K562 (cell line): ENCODE results near the gene NR2C2AP. TPM values are rescaled to one million over a fixed set of nuclear protein-coding genes. Genes with fewer than 3 reads are reported as not detected.

Source experiments
- ATAC-seq: fragments of 200-7000 bp; cut with Tn5 transposase; 3 replicates; pipeline ENCODE4 v1.9.1; 2020; ENCODE audit warnings: moderate library complexity
- BruUV-seq: library from RNA; stranded (reverse); fragments of 400-500 nt; replicated peaks from 2 replicates; lab custom pipeline; 2021; lab: Mats Ljungman, UMichigan
- CTCF ChIA-PET: fragments of 300-600 bp; formaldehyde crosslinking; extraction: SDS; loops from one replicate; lab custom pipeline; 2021; ENCODE audit warnings: low intra/inter-chr PET ratio; lab: Yijun Ruan, JAX
- POLR2A ChIA-PET: fragments of 300-600, 350-650 bp; sonication (Branson Sonifier 250); formaldehyde crosslinking; extraction: SDS; loops from one replicate; lab custom pipeline; 2021; ENCODE audit warnings: antibody characterized with exemption, inconsistent platforms; lab: Yijun Ruan, JAX
- DNase-seq, 4 experiments: peaks; one replicate each; pipeline versions ENCODE4 v3.0.0 to v3.0.0-alpha.2; 2011 to 2018; ENCODE audit warnings: low spot score in 3 of 4, mixed read lengths in 3 of 4; ENCODE audit errors: extremely low read depth in 1 of 4
- FAIRE-seq: peaks from 2 replicates; lab custom pipeline; 2011; peaks lifted over from hg19 to GRCh38; lab: Jason Lieb, UNC
- H2AFZ ChIP-seq: 2 replicates; pipeline ENCODE4 v1.6.0; 2011; ENCODE audit warnings: low read depth, low read length, control low read depth, inconsistent platforms
- H3K27ac ChIP-seq: fragments of 200-600 bp; 3 replicates; pipeline ENCODE4 v1.8.0; 2011; ENCODE audit warnings: low read depth, mild to moderate bottlenecking, control low read depth, inconsistent platforms, low read length, moderate library complexity, mixed read lengths; ENCODE audit errors: extremely low read depth
- H3K27me3 ChIP-seq, 2 experiments: fragments of 300-600 bp in 1 of 2; 2 replicates in 1 of 2; 3 replicates in 1 of 2; pipeline versions ENCODE4 v1.6.0 to v1.8.0; 2011; ENCODE audit warnings: inconsistent platforms in 2 of 2, low read length in 2 of 2, mild to moderate bottlenecking in 1 of 2, mixed read lengths in 1 of 2, moderate library complexity in 1 of 2; ENCODE audit not compliant: control insufficient read depth in 2 of 2, insufficient read depth in 2 of 2
- H3K36me3 ChIP-seq: fragments of 300-600 bp; 3 replicates; pipeline ENCODE4 v1.8.0; 2011; ENCODE audit warnings: mild to moderate bottlenecking, low read length, inconsistent platforms; ENCODE audit not compliant: control insufficient read depth, insufficient read depth
- H3K4me1 ChIP-seq, 2 experiments: fragments of 200-600 bp in 1 of 2; replicated peaks in 1 of 2; 2 replicates in 1 of 2; 3 replicates in 1 of 2; pipeline versions ENCODE4 v1.5.1 to v1.8.0; 2011; ENCODE audit warnings: inconsistent platforms in 2 of 2, low read length in 2 of 2, mild to moderate bottlenecking in 1 of 2, mixed read lengths in 1 of 2, moderate library complexity in 1 of 2; ENCODE audit not compliant: control insufficient read depth in 2 of 2, insufficient read depth in 2 of 2
- H3K4me2 ChIP-seq: 2 replicates; pipeline ENCODE4 v1.6.1; 2011; ENCODE audit warnings: low read length, control low read depth, inconsistent platforms, mixed read lengths; ENCODE audit not compliant: insufficient read depth
- H3K4me3 ChIP-seq: fragments of 200-600 bp; sonication (generic), shearing (Covaris generic); 2 replicates; pipeline ENCODE4 v1.5.1; 2016; ENCODE audit warnings: control low read depth, inconsistent platforms
- H3K79me2 ChIP-seq: fragments of 200-600 bp; 3 replicates; pipeline ENCODE4 v1.8.0; 2011; ENCODE audit warnings: low read length, inconsistent platforms; ENCODE audit not compliant: control insufficient read depth, insufficient read depth
- H3K9ac ChIP-seq, 2 experiments: 2 replicates each; pipeline versions ENCODE4 v1.6.0 to v1.6.1; 2011; ENCODE audit warnings: low read depth in 2 of 2, low read length in 2 of 2, control low read depth in 1 of 2, inconsistent platforms in 1 of 2, mild to moderate bottlenecking in 1 of 2, mixed read lengths in 1 of 2; ENCODE audit not compliant: insufficient read depth in 1 of 2
- H3K9me1 ChIP-seq: one replicate; pipeline ENCODE4 v1.6.0; 2011; ENCODE audit warnings: inconsistent platforms, mild to moderate bottlenecking, low read length, moderate library complexity; ENCODE audit not compliant: control insufficient read depth, insufficient read depth
- H3K9me3 ChIP-seq: replicated peaks from 2 replicates; pipeline ENCODE4 v1.5.1; 2011; ENCODE audit warnings: low read depth, low read length, inconsistent platforms; ENCODE audit not compliant: control insufficient read depth, insufficient read depth
- H4K20me1 ChIP-seq: replicated peaks from 2 replicates; pipeline ENCODE4 v1.6.1; 2011; ENCODE audit warnings: low read length, inconsistent platforms, mixed read lengths; ENCODE audit not compliant: control insufficient read depth, insufficient read depth
- CREM ChIP-seq: IDR thresholded peaks from 2 replicates; pipeline ENCODE4 v1.6.1; 2014; ENCODE audit warnings: antibody characterized with exemption, low read depth
- MAX ChIP-seq: sonication (generic); formaldehyde crosslinking; IDR thresholded peaks from 2 replicates; pipeline ENCODE4 v1.9.0; 2022; ENCODE audit warnings: mild to moderate bottlenecking, missing genetic modification reagents
- MAZ ChIP-seq, 2 experiments: fragments of 450-650 bp in 1 of 2; sonication (generic) in 1 of 2; formaldehyde crosslinking; IDR thresholded peaks in 1 of 2; conservative IDR thresholded peaks in 1 of 2; 2 replicates each; pipeline versions ENCODE4 v1.4.0 to v1.5.0; 2020; ENCODE audit warnings: mild to moderate bottlenecking in 1 of 2, missing genetic modification reagents in 1 of 2
- NFATC3 ChIP-seq: fragments of 450-650 bp; IDR thresholded peaks from 2 replicates; pipeline ENCODE4 v1.6.1; 2017; ENCODE audit warnings: mild to moderate bottlenecking
- NFIC ChIP-seq: fragments of 450-650 bp; IDR thresholded peaks from 2 replicates; pipeline ENCODE4 v1.6.1; 2017; ENCODE audit warnings: mild to moderate bottlenecking, inconsistent platforms
- RB1 ChIP-seq: fragments of 450-650 bp; IDR thresholded peaks from 2 replicates; pipeline ENCODE4 v1.6.1; 2017; ENCODE audit warnings: low read depth, mild to moderate bottlenecking
- SMC3 ChIP-seq: conservative IDR thresholded peaks from 2 replicates; pipeline ENCODE4 v1.6.1; 2011; ENCODE audit warnings: low read depth, low read length, improper control_type of control experiment; ENCODE audit not compliant: insufficient read depth
- SNIP1 ChIP-seq: fragments of 450-650 bp; IDR thresholded peaks from 2 replicates; pipeline ENCODE4 v1.7.1; 2017; ENCODE audit warnings: low read depth, mild to moderate bottlenecking
- TEAD4 ChIP-seq, 2 experiments: sonication (generic) in 1 of 2; formaldehyde crosslinking in 1 of 2; IDR thresholded peaks; 2 replicates each; pipeline versions ENCODE4 v1.6.1 to v1.8.0; 2012 to 2022; ENCODE audit warnings: borderline replicate concordance in 1 of 2, inconsistent platforms in 1 of 2, low read length in 1 of 2, mild to moderate bottlenecking in 1 of 2, missing genetic modification reagents in 1 of 2
- ZBTB33 ChIP-seq: sonication (generic); formaldehyde crosslinking; IDR thresholded peaks from 2 replicates; pipeline ENCODE4 v1.8.1; 2023; ENCODE audit warnings: mild to moderate bottlenecking, missing genetic modification reagents
- ZFX ChIP-seq: sonication (generic); formaldehyde crosslinking; IDR thresholded peaks from 2 replicates; pipeline ENCODE4 v1.8.0; 2022; ENCODE audit warnings: mild to moderate bottlenecking, missing genetic modification reagents, moderate library complexity
- WGBS: fragments of 100-300 bp; shearing (Covaris generic); methylation state at CpG from one replicate; pipeline ENCODE4 v1.1.6; 2016; ENCODE audit warnings: low coverage, mixed read lengths; ENCODE audit not compliant: insufficient coverage; ENCODE audit errors: missing lambda C conversion rate; 5-methylcytosine and 5-hydroxymethylcytosine counted together
- in situ Hi-C: fragments of 300-500 bp; cut with MboI; formaldehyde crosslinking; loops from 4 replicates; pipeline ENCODE4 v1.15.0; 2018; ENCODE audit warnings: inconsistent platforms, mixed read lengths
- intact Hi-C: fragments of 100-400 bp; cut with micrococcal nuclease; formaldehyde crosslinking; loops from 2 replicates; pipeline ENCODE4 v1.14.2; 2022
- polyA plus RNA-seq, 8 experiments: library from polyadenylated mRNA; depleted of rRNA in 4 of 8; stranded (reverse) in 5 of 8; unstranded in 3 of 8; fragments of >200 nt; fragmentation: Nextera tagmentation in 2 of 8; fragmentation: Illumina TruSeq in 1 of 8; extraction: Ambion mirVana in 2 of 8; extraction: Trizol in 1 of 8; gene quantifications; 2 replicates each; pipeline versions ENCODE4 v1.2.1 to v1.2.3, GENCODE V29; 2011 to 2014; ENCODE audit warnings: inconsistent platforms in 1 of 8, missing spikeins in 1 of 8
- total RNA-seq, 7 experiments: library from RNA; depleted of rRNA in 6 of 7; stranded (reverse); fragments of >200 nt in 6 of 7; fragmentation: Illumina TruSeq in 2 of 7; extraction: Trizol in 2 of 7; gene quantifications; 2 replicates each; pipeline versions ENCODE4 v1.2.1 to v1.2.3, GENCODE V29; 2011 to 2021; ENCODE audit warnings: low replicate concordance in 1 of 7

The NR2C2AP gene
- total and polyA plus RNA-seq, 9 of the 15 experiments (the other 6 are each of a cell fraction or from before 2014, with no cell fraction given), result 23.7 to 77.4 (median 32.4) TPM

GRCh38 chr19:19185853-19186740, 17.1 kb downstream of the NR2C2AP start:
- ChIA-PET CTCF (interaction anchor here (1.2 to 1.8 kb wide), 2 partner anchors 39 to 304 kb away, joined by 3 to 4 read pairs; no protein-coding TSS in a partner anchor), POLR2A (interaction anchor here (0.6 to 1.0 kb wide), 3 partner anchors 11 to 331 kb away, joined by 3 to 4 read pairs (median 3); no protein-coding TSS in a partner anchor)
- in situ Hi-C loops (no loop called here), intact Hi-C loops (loop anchor here (5.0 kb wide), 2 partner anchors 156 to 176 kb away; no protein-coding TSS in a partner anchor)
- H3K9me1 ChIP-seq, result no peaks in the 10 kb centered on the region
- H3K27me3 ChIP-seq, result no peaks in the 10 kb centered on the region
- no peaks in the 10 kb centered on the region; the same call in 1 of the 2 replicates for H3K9me3 ChIP-seq
- no peaks in the 10 kb centered on the region for H4K20me1 ChIP-seq
- ATAC-seq (peak; percentile 100), DNase-seq (peak; percentile 69 to 86 (median 76)), FAIRE-seq (peak; percentile 85)
- H3K4me2 ChIP-seq, result no peak overlapping the region
- peak overlapping the region; percentile 45; the same call in 1 of the 3 replicates for H3K27ac ChIP-seq
- H3K4me1 ChIP-seq, result peaks cover 2 to 15% of the 10 kb centered on the region in 2 experiments; a peak in 3 of 5 replicates
- BruUV-seq, result no TSS peak
- 59% methylated on average over 8 of the region's 9 CpGs for WGBS
- H3K79me2 ChIP-seq, result peaks cover 13% of the 10 kb centered on the region
- no peak overlapping the region for H2AFZ ChIP-seq
- H3K36me3 ChIP-seq, result peaks cover 39% of the 10 kb centered on the region; the same call in 1 of the 3 replicates
- H3K9ac ChIP-seq, result peak overlapping the region in 1 of 2 experiments; percentile 58; a peak in 1 of 4 replicates
- H3K4me3 ChIP-seq, result no peak overlapping the region
- TF ChIP-seq TEAD4 (IDR thresholded peaks at IDR 0.05; ENCODE audit: low read length) (peak; percentile 74), TEAD4 (CRISPR knock-in tag; IDR thresholded peaks at IDR 0.05; ENCODE audit: borderline replicate concordance) (peak; percentile 61; the same call in 1 of the 2 replicates), NFIC (peak; percentile 57; the same call in 1 of the 2 replicates), NFATC3 (no peak), RB1 (peak; percentile 62), CREM (0 out of 2 replicates have a peak, but pooled peaks have one; percentile 17), SNIP1 (no peak), MAX (CRISPR knock-in tag) (peak; percentile 38; the same call in 1 of the 2 replicates), MAZ (CRISPR knock-in tag; conservative IDR thresholded peaks at IDR 0.05 in 1 of 2, IDR thresholded peaks at IDR 0.05 in 1 of 2) (peak; percentile 43 to 86; a peak in 2 of 4 replicates), SMC3 (peak; percentile 49), ZBTB33 (CRISPR knock-in tag) (peak; percentile 90), ZFX (no peak)
